Prostate gland (tissue), 2 donors: ENCODE measurements around the gene OR2AK2.

Experiments used
- POLR2AphosphoS5 ChIP-seq: sonication (generic); formaldehyde crosslinking; IDR thresholded peaks from one replicate; pipeline ENCODE4 v1.6.1; 2017; ENCODE audit warnings: antibody characterized with exemption
- TF ChIP-seq, protein P1 (sequence below), 4 experiments: fragments of 200-600 bp in 2 of 4; fragments of 450-650 bp in 2 of 4; sonication (generic) in 2 of 4; IDR thresholded peaks; 1 replicate in 3 of 4; 2 replicates in 1 of 4; pipeline ENCODE4 v1.5.1; 2016 to 2019; ENCODE audit warnings: antibody characterized with exemption in 4 of 4, mild to moderate bottlenecking in 2 of 4, moderate library complexity in 2 of 4

GRCh38 chr1:247933989-247934388 is 31.0 kb upstream of the OR2AK2 start:
- TF ChIP-seq, protein P1, sequence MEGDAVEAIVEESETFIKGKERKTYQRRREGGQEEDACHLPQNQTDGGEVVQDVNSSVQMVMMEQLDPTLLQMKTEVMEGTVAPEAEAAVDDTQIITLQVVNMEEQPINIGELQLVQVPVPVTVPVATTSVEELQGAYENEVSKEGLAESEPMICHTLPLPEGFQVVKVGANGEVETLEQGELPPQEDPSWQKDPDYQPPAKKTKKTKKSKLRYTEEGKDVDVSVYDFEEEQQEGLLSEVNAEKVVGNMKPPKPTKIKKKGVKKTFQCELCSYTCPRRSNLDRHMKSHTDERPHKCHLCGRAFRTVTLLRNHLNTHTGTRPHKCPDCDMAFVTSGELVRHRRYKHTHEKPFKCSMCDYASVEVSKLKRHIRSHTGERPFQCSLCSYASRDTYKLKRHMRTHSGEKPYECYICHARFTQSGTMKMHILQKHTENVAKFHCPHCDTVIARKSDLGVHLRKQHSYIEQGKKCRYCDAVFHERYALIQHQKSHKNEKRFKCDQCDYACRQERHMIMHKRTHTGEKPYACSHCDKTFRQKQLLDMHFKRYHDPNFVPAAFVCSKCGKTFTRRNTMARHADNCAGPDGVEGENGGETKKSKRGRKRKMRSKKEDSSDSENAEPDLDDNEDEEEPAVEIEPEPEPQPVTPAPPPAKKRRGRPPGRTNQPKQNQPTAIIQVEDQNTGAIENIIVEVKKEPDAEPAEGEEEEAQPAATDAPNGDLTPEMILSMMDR (IDR thresholded peaks at IDR 0.05): no peak
- no peak for TF ChIP-seq POLR2AphosphoS5
